Measurements from ENCODE around the gene TLE4. TPM values are rescaled to one million over a fixed set of nuclear protein-coding genes. Genes with fewer than 3 reads are reported as not detected.

The TLE4 gene
- total and polyA plus RNA-seq, 2 of the 4 experiments (the other 2 are of a cell fraction) = 68.0 to 78.1 TPM

DNA sequence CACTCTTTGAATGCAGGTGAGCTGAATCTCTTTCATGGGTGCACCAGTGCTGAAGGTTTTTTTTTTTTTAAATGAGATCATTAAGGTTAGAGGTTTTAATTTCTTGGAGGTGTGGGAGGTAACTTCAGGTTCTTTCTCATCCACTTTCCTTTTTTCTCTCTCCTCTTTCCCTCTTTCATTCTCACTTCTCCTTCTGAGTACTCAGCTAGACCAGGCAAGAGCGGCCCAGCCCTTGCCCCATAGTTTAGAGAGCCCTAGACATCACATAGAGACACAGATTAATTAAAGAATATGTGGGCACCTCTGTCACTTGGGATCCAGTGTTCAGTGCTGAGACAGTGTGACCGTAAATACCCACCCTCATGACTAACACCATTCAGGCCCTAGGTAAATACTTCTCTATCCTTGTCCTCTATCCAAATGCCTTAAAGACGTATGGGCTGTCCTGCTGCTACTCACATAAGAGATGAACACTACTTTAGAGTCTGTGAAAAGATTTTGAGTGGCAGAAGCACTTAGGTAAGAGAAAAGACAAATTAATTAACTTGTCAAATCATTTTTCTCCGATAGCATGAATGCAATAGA lies 174.1 kb downstream of the TLE4 start:
- in situ Hi-C loops (cut with MboI; ENCODE audit: low sequenced_read_pairs) (no loop called here), intact Hi-C loops (cut with micrococcal nuclease) (loop anchor here (10.0 kb wide), 1 partner anchor 199 kb away; no protein-coding TSS in a partner anchor), dilution Hi-C loops (cut with HindIII; ENCODE audit: low sequenced_read_pairs, unreplicated experiment) (no loop called here)
- Histone ChIP-seq H3K4me3 (ENCODE audit: insufficient read depth, low read depth, low read length) (no peak overlapping the region), H4K20me1 (ENCODE audit: insufficient read depth, low read length) (no peaks in the 10 kb centered on the region), H3K9ac (ENCODE audit: low read depth, low read length) (no peak overlapping the region), H2AK9ac (replicated peaks; ENCODE audit: low read depth, low read length, poor library complexity) (no peak overlapping the region), H3K27me3 (ENCODE audit: control insufficient read depth, insufficient read depth, low read length) (no peaks in the 10 kb centered on the region; the same call in 1 of the 2 replicates), H2AFZ (replicated peaks; ENCODE audit: low read length, poor library complexity) (no peak overlapping the region), H3K9me1 (ENCODE audit: insufficient read depth, low read length) (no peaks in the 10 kb centered on the region), H3K4me2 (ENCODE audit: low read depth, low read length) (no peak overlapping the region), H4K5ac (ENCODE audit: low read depth, low read length) (no peak overlapping the region), H2BK20ac (ENCODE audit: low read depth, low read length) (no peak overlapping the region), H3K23ac (ENCODE audit: low read depth, low read length) (no peak overlapping the region), H2AK5ac (ENCODE audit: low read depth, low read length) (no peak overlapping the region), H3K4ac (ENCODE audit: low read depth, low read length) (no peak overlapping the region), H2BK5ac (ENCODE audit: low read depth, low read length, poor library complexity, severe bottlenecking) (no peak overlapping the region), H3K14ac (replicated peaks; ENCODE audit: low read depth, low read length) (no peak overlapping the region), H3K27ac (ENCODE audit: insufficient read depth, low read length) (no peak overlapping the region), H3K56ac (ENCODE audit: extremely low read depth, insufficient read depth, low read length) (no peak overlapping the region), H3K79me1 (ENCODE audit: low read depth in 1 of 2, low read length in 2 of 2) (no peaks in the 10 kb centered on the region), H3K9me3 (ENCODE audit: control insufficient read depth, insufficient read depth, low read length) (no peaks in the 10 kb centered on the region), H3K18ac (ENCODE audit: low read depth, low read length) (no peak overlapping the region), H3K36me3 (ENCODE audit: control insufficient read depth, insufficient read depth, low read length) (no peaks in the 10 kb centered on the region), H4K91ac (ENCODE audit: insufficient read depth, low read depth, low read length) (no peak overlapping the region), H2BK15ac (ENCODE audit: low read depth, low read length) (no peak overlapping the region), H3K4me1 (ENCODE audit: control insufficient read depth, insufficient read depth, low read length) (no peaks in the 10 kb centered on the region), H2BK120ac (ENCODE audit: low read depth, low read length) (no peak overlapping the region), H4K8ac (ENCODE audit: low read depth in 2 of 2, low read length in 2 of 2) (no peak overlapping the region)
- ChIA-PET CTCF (no interaction called here), POLR2A (ENCODE audit: unreplicated experiment) (no interaction called here)
- no CpG with 5 or more reads among the region's 4 CpGs for WGBS, 2 experiments (ENCODE audit: extremely low coverage in 2 of 2, insufficient read length in 1 of 2)
- no peak for DNase-seq
- no TSS peak for BruUV-seq (replicated peaks)
- no peak for ATAC-seq (ENCODE audit: low read depth)
- TF ChIP-seq, protein P1, sequence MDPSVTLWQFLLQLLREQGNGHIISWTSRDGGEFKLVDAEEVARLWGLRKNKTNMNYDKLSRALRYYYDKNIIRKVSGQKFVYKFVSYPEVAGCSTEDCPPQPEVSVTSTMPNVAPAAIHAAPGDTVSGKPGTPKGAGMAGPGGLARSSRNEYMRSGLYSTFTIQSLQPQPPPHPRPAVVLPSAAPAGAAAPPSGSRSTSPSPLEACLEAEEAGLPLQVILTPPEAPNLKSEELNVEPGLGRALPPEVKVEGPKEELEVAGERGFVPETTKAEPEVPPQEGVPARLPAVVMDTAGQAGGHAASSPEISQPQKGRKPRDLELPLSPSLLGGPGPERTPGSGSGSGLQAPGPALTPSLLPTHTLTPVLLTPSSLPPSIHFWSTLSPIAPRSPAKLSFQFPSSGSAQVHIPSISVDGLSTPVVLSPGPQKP (IDR thresholded peaks at IDR 0.05; ENCODE audit: borderline replicate concordance, low read depth, low read length) = no peak
- no peak for TF ChIP-seq MAZ (IDR thresholded peaks at IDR 0.05; ENCODE audit: borderline replicate concordance, low read depth, low read length)
- no peak for TF ChIP-seq MXI1 (IDR thresholded peaks at IDR 0.05; ENCODE audit: borderline replicate concordance, low read depth, low read length)
- TF ChIP-seq BHLHE40 (IDR thresholded peaks at IDR 0.05; ENCODE audit: low read depth, low read length) = no peak
- TF ChIP-seq, protein P2, sequence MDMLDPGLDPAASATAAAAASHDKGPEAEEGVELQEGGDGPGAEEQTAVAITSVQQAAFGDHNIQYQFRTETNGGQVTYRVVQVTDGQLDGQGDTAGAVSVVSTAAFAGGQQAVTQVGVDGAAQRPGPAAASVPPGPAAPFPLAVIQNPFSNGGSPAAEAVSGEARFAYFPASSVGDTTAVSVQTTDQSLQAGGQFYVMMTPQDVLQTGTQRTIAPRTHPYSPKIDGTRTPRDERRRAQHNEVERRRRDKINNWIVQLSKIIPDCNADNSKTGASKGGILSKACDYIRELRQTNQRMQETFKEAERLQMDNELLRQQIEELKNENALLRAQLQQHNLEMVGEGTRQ (IDR thresholded peaks at IDR 0.05; ENCODE audit: low read depth, low read length) = no peak
- TF ChIP-seq, protein P3, sequence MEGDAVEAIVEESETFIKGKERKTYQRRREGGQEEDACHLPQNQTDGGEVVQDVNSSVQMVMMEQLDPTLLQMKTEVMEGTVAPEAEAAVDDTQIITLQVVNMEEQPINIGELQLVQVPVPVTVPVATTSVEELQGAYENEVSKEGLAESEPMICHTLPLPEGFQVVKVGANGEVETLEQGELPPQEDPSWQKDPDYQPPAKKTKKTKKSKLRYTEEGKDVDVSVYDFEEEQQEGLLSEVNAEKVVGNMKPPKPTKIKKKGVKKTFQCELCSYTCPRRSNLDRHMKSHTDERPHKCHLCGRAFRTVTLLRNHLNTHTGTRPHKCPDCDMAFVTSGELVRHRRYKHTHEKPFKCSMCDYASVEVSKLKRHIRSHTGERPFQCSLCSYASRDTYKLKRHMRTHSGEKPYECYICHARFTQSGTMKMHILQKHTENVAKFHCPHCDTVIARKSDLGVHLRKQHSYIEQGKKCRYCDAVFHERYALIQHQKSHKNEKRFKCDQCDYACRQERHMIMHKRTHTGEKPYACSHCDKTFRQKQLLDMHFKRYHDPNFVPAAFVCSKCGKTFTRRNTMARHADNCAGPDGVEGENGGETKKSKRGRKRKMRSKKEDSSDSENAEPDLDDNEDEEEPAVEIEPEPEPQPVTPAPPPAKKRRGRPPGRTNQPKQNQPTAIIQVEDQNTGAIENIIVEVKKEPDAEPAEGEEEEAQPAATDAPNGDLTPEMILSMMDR (conservative IDR thresholded peaks at IDR 0.05; ENCODE audit: low read depth, low read length) = no peak
- no peak for TF ChIP-seq FOS (IDR thresholded peaks at IDR 0.05; ENCODE audit: low read depth, low read length)
- no peak for TF ChIP-seq RAD21 (IDR thresholded peaks at IDR 0.05; ENCODE audit: low read length)
- no peak for TF ChIP-seq NFE2L2 (IDR thresholded peaks at IDR 0.05; ENCODE audit: low read depth, low read length)
- TF ChIP-seq CEBPB (IDR thresholded peaks at IDR 0.05; ENCODE audit: low read depth, low read length) = no peak
- no peak for TF ChIP-seq SMC3 (IDR thresholded peaks at IDR 0.05; ENCODE audit: low read depth, low read length)

Data from IMR-90 (cell line).